SU-DHL-6 (cell line): ENCODE measurements around the gene IRF8.

Experiments
- H2AFZ ChIP-seq: fragments of 200-600 bp; sonication (generic); 2 replicates; pipeline ENCODE4 v1.6.1; 2014; ENCODE audit warnings: low read depth, mild to moderate bottlenecking, moderate library complexity, mixed read lengths, antibody characterized with exemption, low read length; ENCODE audit not compliant: severe bottlenecking
- H3F3A ChIP-seq: fragments of 200-600 bp; shearing (Covaris generic); 2 replicates; pipeline ENCODE4 v1.6.0; 2016; ENCODE audit warnings: antibody characterized with exemption, mild to moderate bottlenecking; ENCODE audit not compliant: insufficient read depth
- H3K27ac ChIP-seq: fragments of 200-600 bp; sonication (generic); 2 replicates; pipeline ENCODE4 v1.5.1; 2016; ENCODE audit warnings: low read depth, mild to moderate bottlenecking, low read length, moderate library complexity, mixed read lengths
- H3K27me3 ChIP-seq: fragments of 200-600 bp; sonication (generic), shearing (Covaris generic); 2 replicates; pipeline ENCODE4 v1.6.0; 2014; ENCODE audit warnings: mild to moderate bottlenecking, low read length
- H3K36me3 ChIP-seq: fragments of 200-600 bp; sonication (generic); 2 replicates; pipeline ENCODE4 v1.6.1; 2014; ENCODE audit warnings: mild to moderate bottlenecking, low read length, mixed read lengths
- H3K4me2 ChIP-seq: fragments of 300-600, 200-600 bp; shearing (Covaris generic), sonication (generic); 2 replicates; pipeline ENCODE4 v1.6.0; 2014; ENCODE audit warnings: low read length, low read depth, mild to moderate bottlenecking; ENCODE audit not compliant: poor library complexity, severe bottlenecking
- H3K4me3 ChIP-seq: fragments of 200-600 bp; sonication (generic); 2 replicates; pipeline ENCODE4 v1.5.1; 2014; ENCODE audit warnings: antibody characterized with exemption, low read length, mild to moderate bottlenecking, mixed read lengths; ENCODE audit not compliant: insufficient read depth, poor library complexity, severe bottlenecking
- H3K79me2 ChIP-seq: fragments of 200-600 bp; sonication (generic); 2 replicates; pipeline ENCODE4 v1.6.1; 2014; ENCODE audit warnings: mild to moderate bottlenecking, low read length, moderate library complexity; ENCODE audit not compliant: insufficient read depth
- H3K9ac ChIP-seq: fragments of 200-600 bp; sonication (generic); 2 replicates; pipeline ENCODE4 v1.7.0; 2014; ENCODE audit warnings: mild to moderate bottlenecking, low read length
- H3K9me2 ChIP-seq: fragments of 200-600 bp; sonication (generic); replicated peaks from 2 replicates; pipeline ENCODE4 v1.6.1; 2014; ENCODE audit warnings: low read length; ENCODE audit not compliant: insufficient read depth
- H3K9me3 ChIP-seq: fragments of 200-600 bp; sonication (generic); 2 replicates; pipeline ENCODE4 v1.6.1; 2014; ENCODE audit warnings: low read length, mixed read lengths; ENCODE audit not compliant: insufficient read depth
- H4K20me1 ChIP-seq: fragments of 200-600 bp; sonication (generic); 2 replicates; pipeline ENCODE4 v1.6.1; 2014; ENCODE audit warnings: low read depth, mild to moderate bottlenecking, antibody characterized with exemption, low read length, moderate library complexity, mixed read lengths
- CTCF ChIP-seq: fragments of 200-600 bp; sonication (generic); IDR thresholded peaks from one replicate; pipeline ENCODE4 v1.5.1; 2017; ENCODE audit warnings: antibody characterized with exemption, mild to moderate bottlenecking, low read length, moderate library complexity; ENCODE audit not compliant: insufficient read depth, poor library complexity, severe bottlenecking
- EZH2phosphoT487 ChIP-seq: fragments of 200-600 bp; sonication (generic), shearing (Covaris generic); conservative IDR thresholded peaks from 2 replicates; pipeline ENCODE4 v1.6.1; 2018; ENCODE audit warnings: mild to moderate bottlenecking, antibody characterized with exemption, low read length, moderate library complexity, mixed read lengths

IRF8 gene

GRCh38 chr16:85927959-85928358 is 29.0 kb downstream of the IRF8 start:
- no peaks in the 10 kb centered on the region for H3K9me3 ChIP-seq
- peaks cover 21% of the 10 kb centered on the region for H3F3A ChIP-seq
- H3K4me2 ChIP-seq, result no peak overlapping the region
- H4K20me1 ChIP-seq, result no peaks in the 10 kb centered on the region
- H3K9me2 ChIP-seq, result no peaks in the 10 kb centered on the region
- H3K79me2 ChIP-seq, result no peaks in the 10 kb centered on the region
- H3K27ac ChIP-seq, result no peak overlapping the region
- no peak overlapping the region for H2AFZ ChIP-seq
- TF ChIP-seq EZH2phosphoT487, result no peak
- no peak for TF ChIP-seq CTCF
- no peak overlapping the region for H3K9ac ChIP-seq
- no peaks in the 10 kb centered on the region for H3K27me3 ChIP-seq
- no peak overlapping the region for H3K4me3 ChIP-seq
- H3K36me3 ChIP-seq, result no peaks in the 10 kb centered on the region

- Histone ChIP-seq H3F3A (peaks cover 16% of the 10 kb centered on the region), H3K9ac (no peak overlapping the region), H3K4me2 (no peak overlapping the region), H3K27me3 (no peaks in the 10 kb centered on the region), H3K36me3 (no peaks in the 10 kb centered on the region), H3K79me2 (no peaks in the 10 kb centered on the region), H2AFZ (no peak overlapping the region), H4K20me1 (no peaks in the 10 kb centered on the region), H3K9me3 (no peaks in the 10 kb centered on the region), H3K9me2 (no peaks in the 10 kb centered on the region), H3K4me3 (no peak overlapping the region), H3K27ac (no peak overlapping the region)
- no peak for TF ChIP-seq CTCF
These were observed 29.4 kb downstream of the IRF8 start for GRCh38 chr16:85928401-85928820.

- H3K9ac ChIP-seq, result no peak overlapping the region
- no peaks in the 10 kb centered on the region for H3K27me3 ChIP-seq
- no peak overlapping the region for H3K4me3 ChIP-seq
- H3K9me2 ChIP-seq, result no peaks in the 10 kb centered on the region
- H3K9me3 ChIP-seq, result no peaks in the 10 kb centered on the region
- no peaks in the 10 kb centered on the region for H3K79me2 ChIP-seq
- no peak overlapping the region for H3K27ac ChIP-seq
- TF ChIP-seq EZH2phosphoT487 (no peak), CTCF (no peak)
- H3F3A ChIP-seq, result peaks cover 8% of the 10 kb centered on the region
- no peak overlapping the region for H2AFZ ChIP-seq
- H3K4me2 ChIP-seq, result no peak overlapping the region
- no peaks in the 10 kb centered on the region for H3K36me3 ChIP-seq
- no peaks in the 10 kb centered on the region for H4K20me1 ChIP-seq
These were observed 30.3 kb downstream of the IRF8 start for GRCh38 chr16:85929259-85929721.

GRCh38 chr16:85930301-85930700 is 31.3 kb downstream of the IRF8 start:
- TF ChIP-seq EZH2phosphoT487, result no peak
- TF ChIP-seq CTCF, result no peak
- Histone ChIP-seq H3K9me3 (no peaks in the 10 kb centered on the region), H3K79me2 (no peaks in the 10 kb centered on the region), H3K36me3 (no peaks in the 10 kb centered on the region), H3K27me3 (no peaks in the 10 kb centered on the region), H3K9me2 (no peaks in the 10 kb centered on the region), H3F3A (peaks cover 4% of the 10 kb centered on the region; the same call in 1 of the 2 replicates), H3K9ac (no peak overlapping the region), H3K4me2 (no peak overlapping the region), H2AFZ (no peak overlapping the region), H3K4me3 (no peak overlapping the region), H3K27ac (no peak overlapping the region), H4K20me1 (no peaks in the 10 kb centered on the region)
